ENCODE measurements around the gene ZFP14. TPM values are rescaled to one million over a fixed set of nuclear protein-coding genes. Genes with fewer than 3 reads are reported as not detected.

Gene ZFP14
- total RNA-seq, 1 experiment from 2014 or later, result 5.2 TPM

DNA sequence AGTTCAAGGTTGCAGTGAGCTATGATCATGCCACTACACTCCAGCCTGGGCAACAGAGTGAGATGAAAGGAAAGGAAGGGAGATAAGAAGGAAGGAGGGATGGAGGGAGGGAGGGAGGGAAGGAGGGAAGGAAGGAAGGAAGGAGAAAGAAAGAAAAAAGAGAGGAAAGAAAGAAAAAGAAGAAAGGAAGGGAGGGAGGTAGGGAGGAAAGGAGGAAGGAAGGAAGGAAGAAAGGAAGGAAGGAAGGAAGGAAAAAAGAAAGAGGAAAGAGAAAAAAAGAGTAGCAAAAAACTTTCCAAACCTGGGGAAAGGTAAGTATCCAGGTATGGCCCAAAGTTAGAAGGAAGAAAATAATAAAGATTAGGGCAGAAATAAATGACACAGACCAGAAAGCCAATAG, 7.1 kb downstream of the ZFP14 start:
- no peak for DNase-seq (ENCODE audit: low spot score)
- H3K4me1 ChIP-seq (ENCODE audit: insufficient read depth, low read length, poor library complexity, severe bottlenecking), result no peaks in the 10 kb centered on the region
- ChIA-PET POLR2A (ENCODE audit: low non-redundant PET) (no interaction called here), CTCF (no interaction called here)
- no peak overlapping the region for H3K27ac ChIP-seq (ENCODE audit: low read depth, low read length, poor library complexity, severe bottlenecking)
- no peaks in the 10 kb centered on the region for H3K27me3 ChIP-seq (replicated peaks; ENCODE audit: insufficient read depth, low read depth, low read length, poor library complexity)
- H3K36me3 ChIP-seq (ENCODE audit: insufficient read depth, low read length, poor library complexity, severe bottlenecking), result peaks cover 4% of the 10 kb centered on the region
- H3K9me3 ChIP-seq (ENCODE audit: low read depth, low read length, poor library complexity, severe bottlenecking), result peaks cover 15% of the 10 kb centered on the region
- BruUV-seq (replicated peaks), result no TSS peak
- intact Hi-C loops (cut with micrococcal nuclease; ENCODE audit: unreplicated experiment), result no loop called here
- TF ChIP-seq EZH2 (IDR thresholded peaks at IDR 0.05; ENCODE audit: borderline replicate concordance, low read depth, low read length, poor library complexity, severe bottlenecking), result no peak
- TF ChIP-seq, protein P1, sequence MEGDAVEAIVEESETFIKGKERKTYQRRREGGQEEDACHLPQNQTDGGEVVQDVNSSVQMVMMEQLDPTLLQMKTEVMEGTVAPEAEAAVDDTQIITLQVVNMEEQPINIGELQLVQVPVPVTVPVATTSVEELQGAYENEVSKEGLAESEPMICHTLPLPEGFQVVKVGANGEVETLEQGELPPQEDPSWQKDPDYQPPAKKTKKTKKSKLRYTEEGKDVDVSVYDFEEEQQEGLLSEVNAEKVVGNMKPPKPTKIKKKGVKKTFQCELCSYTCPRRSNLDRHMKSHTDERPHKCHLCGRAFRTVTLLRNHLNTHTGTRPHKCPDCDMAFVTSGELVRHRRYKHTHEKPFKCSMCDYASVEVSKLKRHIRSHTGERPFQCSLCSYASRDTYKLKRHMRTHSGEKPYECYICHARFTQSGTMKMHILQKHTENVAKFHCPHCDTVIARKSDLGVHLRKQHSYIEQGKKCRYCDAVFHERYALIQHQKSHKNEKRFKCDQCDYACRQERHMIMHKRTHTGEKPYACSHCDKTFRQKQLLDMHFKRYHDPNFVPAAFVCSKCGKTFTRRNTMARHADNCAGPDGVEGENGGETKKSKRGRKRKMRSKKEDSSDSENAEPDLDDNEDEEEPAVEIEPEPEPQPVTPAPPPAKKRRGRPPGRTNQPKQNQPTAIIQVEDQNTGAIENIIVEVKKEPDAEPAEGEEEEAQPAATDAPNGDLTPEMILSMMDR (conservative IDR thresholded peaks at IDR 0.05; ENCODE audit: low read depth, low read length), result no peak
- no peak overlapping the region for H3K4me3 ChIP-seq (ENCODE audit: low read depth, low read length, poor library complexity, severe bottlenecking)

DNA sequence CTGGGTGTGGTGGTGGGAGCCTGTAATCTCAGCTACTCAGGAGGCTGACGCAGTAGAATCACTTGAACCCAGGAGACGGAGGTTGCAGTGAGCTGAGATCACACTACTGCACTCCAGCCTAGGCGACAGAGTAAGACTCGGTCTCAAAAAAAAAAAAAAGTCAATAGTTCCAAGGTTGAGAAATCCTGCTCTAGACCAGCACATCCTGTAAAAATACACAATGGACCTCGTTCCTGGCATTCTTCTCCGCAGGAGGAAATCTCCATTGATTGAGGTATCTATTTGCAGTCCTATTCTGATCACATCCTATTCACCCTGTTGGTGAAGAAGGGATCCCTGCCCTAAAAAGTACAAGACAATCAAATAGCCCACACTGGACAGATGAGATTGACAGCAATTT, 15.2 kb downstream of the ZFP14 start:
- peaks cover 17% of the 10 kb centered on the region for H3K36me3 ChIP-seq (ENCODE audit: insufficient read depth, low read length, poor library complexity, severe bottlenecking)
- ChIA-PET CTCF (interaction anchor here (0.6 kb wide), 1 partner anchor 10 kb away, joined by 3 read pairs; no protein-coding TSS in a partner anchor), POLR2A (ENCODE audit: low non-redundant PET) (no interaction called here)
- no peak overlapping the region for H3K4me3 ChIP-seq (ENCODE audit: low read depth, low read length, poor library complexity, severe bottlenecking)
- H3K9me3 ChIP-seq (ENCODE audit: low read depth, low read length, poor library complexity, severe bottlenecking), result no peaks in the 10 kb centered on the region
- no peaks in the 10 kb centered on the region for H3K4me1 ChIP-seq (ENCODE audit: insufficient read depth, low read length, poor library complexity, severe bottlenecking)
- TF ChIP-seq, protein P1 (conservative IDR thresholded peaks at IDR 0.05; ENCODE audit: low read depth, low read length), result no peak
- TF ChIP-seq EZH2 (IDR thresholded peaks at IDR 0.05; ENCODE audit: borderline replicate concordance, low read depth, low read length, poor library complexity, severe bottlenecking), result no peak
- no peaks in the 10 kb centered on the region for H3K27me3 ChIP-seq (replicated peaks; ENCODE audit: insufficient read depth, low read depth, low read length, poor library complexity)
- no peak for DNase-seq (ENCODE audit: low spot score)
- no TSS peak for BruUV-seq (replicated peaks)
- intact Hi-C loops (cut with micrococcal nuclease; ENCODE audit: unreplicated experiment), result no loop called here
- no peak overlapping the region for H3K27ac ChIP-seq (ENCODE audit: low read depth, low read length, poor library complexity, severe bottlenecking)

- H3K9me3 ChIP-seq (ENCODE audit: low read depth, low read length, poor library complexity, severe bottlenecking), result peaks cover 40% of the 10 kb centered on the region
- TF ChIP-seq, protein P1 (conservative IDR thresholded peaks at IDR 0.05; ENCODE audit: low read depth, low read length), result no peak
- TF ChIP-seq EZH2 (IDR thresholded peaks at IDR 0.05; ENCODE audit: borderline replicate concordance, low read depth, low read length, poor library complexity, severe bottlenecking), result no peak
- intact Hi-C loops (cut with micrococcal nuclease; ENCODE audit: unreplicated experiment), result no loop called here
- no peak for DNase-seq (ENCODE audit: low spot score)
- no peaks in the 10 kb centered on the region for H3K4me1 ChIP-seq (ENCODE audit: insufficient read depth, low read length, poor library complexity, severe bottlenecking)
- H3K27me3 ChIP-seq (replicated peaks; ENCODE audit: insufficient read depth, low read depth, low read length, poor library complexity), result no peaks in the 10 kb centered on the region
- POLR2A ChIA-PET (ENCODE audit: low non-redundant PET), result no interaction called here
- no TSS peak for BruUV-seq (replicated peaks)
- no peaks in the 10 kb centered on the region for H3K36me3 ChIP-seq (ENCODE audit: insufficient read depth, low read length, poor library complexity, severe bottlenecking)
- H3K27ac ChIP-seq (ENCODE audit: low read depth, low read length, poor library complexity, severe bottlenecking), result no peak overlapping the region
- H3K4me3 ChIP-seq (ENCODE audit: low read depth, low read length, poor library complexity, severe bottlenecking), result no peak overlapping the region
- CTCF ChIA-PET, result no interaction called here
These were observed 38.1 kb downstream of the ZFP14 start for GRCh38 chr19:36340786-36341372.

All from A673 (cell line).